Sigmoid colon (tissue), 7 donors: Measurements from ENCODE around the gene MT1X. TPM values are rescaled to one million over a fixed set of nuclear protein-coding genes. Genes with fewer than 3 reads are reported as not detected.
A peak's percentile ranks its signal among the peaks of the same experiment; 100 is the strongest.
"Not testable (repeated sequence)": the region's sequence is repeated elsewhere in the genome, so short reads cannot be mapped to it uniquely, and the experiment has no call there.

Source experiments
- DNase-seq: peaks from one replicate; pipeline ENCODE4 v3.0.0-alpha.2; 2019
- H3K27ac ChIP-seq, 4 donors: fragments of 200-600 bp; sonication (generic); one replicate each; pipeline ENCODE4 v1.5.1; 2016 to 2019; ENCODE audit warnings: mild to moderate bottlenecking in 1 of 4
- H3K27me3 ChIP-seq, 3 donors: fragments of 200-600 bp; sonication (generic); one replicate each; pipeline ENCODE4 v1.5.1; 2019; ENCODE audit warnings: mild to moderate bottlenecking in 1 of 3
- H3K36me3 ChIP-seq, 4 donors: fragments of 200-600 bp; sonication (generic); one replicate each; pipeline ENCODE4 v1.5.1; 2016 to 2019
- H3K4me1 ChIP-seq, 4 donors: fragments of 200-600 bp; sonication (generic); one replicate each; pipeline ENCODE4 v1.5.1; 2017 to 2019
- H3K4me3 ChIP-seq, 4 donors: fragments of 200-600 bp; sonication (generic); one replicate each; pipeline ENCODE4 v1.5.1; 2017 to 2019; ENCODE audit warnings: mild to moderate bottlenecking in 2 of 4, moderate library complexity in 1 of 4
- H3K9me3 ChIP-seq, 4 donors: fragments of 200-600 bp in 3 of 4; sonication (generic) in 3 of 4; one replicate each; pipeline versions ENCODE4 v1.5.1 to v1.6.1; 2013 to 2019
- EP300 ChIP-seq, 4 donors: sonication (generic); formaldehyde crosslinking; IDR thresholded peaks; one replicate each; pipeline ENCODE4 v1.6.1; 2017; ENCODE audit warnings: antibody characterized with exemption in 4 of 4
- POLR2A ChIP-seq, 2 donors: fragments of 450-650 bp; IDR thresholded peaks; one replicate each; pipeline ENCODE4 v1.6.1; 2016; ENCODE audit warnings: antibody characterized with exemption in 2 of 2, mild to moderate bottlenecking in 2 of 2, moderate library complexity in 2 of 2
- POLR2AphosphoS5 ChIP-seq, 4 donors: sonication (generic); formaldehyde crosslinking; IDR thresholded peaks; one replicate each; pipeline ENCODE4 v1.6.1; 2017; ENCODE audit warnings: antibody characterized with exemption in 4 of 4
- WGBS, 2 donors: extraction: QIAGEN DNeasy Blood & Tissue Kit; methylation state at CpG; one replicate each; pipeline ENCODE4 v1.1.7; 2013; 5-methylcytosine and 5-hydroxymethylcytosine counted together
- intact Hi-C: fragments of 100-400 bp; cut with DNase I; formaldehyde crosslinking; loops from one replicate; pipeline ENCODE4 v1.15.1; 2023
- polyA plus RNA-seq, 3 donors: library from polyadenylated mRNA; stranded (reverse); fragments of 200-250 nt; gene quantifications; one replicate each; pipeline ENCODE4 v1.2.3, GENCODE V29; 2013
- total RNA-seq, 4 donors: library from RNA; depleted of rRNA; stranded (reverse); fragments of >200 nt; gene quantifications; one replicate each; pipeline ENCODE4 v1.1.0, GENCODE V29; 2016
- TF ChIP-seq, protein P1 (sequence below), 4 experiments: fragments of 450-650 bp in 3 of 4; fragments of 200-600 bp in 1 of 4; IDR thresholded peaks; one replicate each; pipeline ENCODE4 v1.5.1; 2016 to 2019; ENCODE audit warnings: antibody characterized with exemption in 4 of 4, mild to moderate bottlenecking in 3 of 4, moderate library complexity in 2 of 4
- donor health status: healthy with polysubstance abuse.
- donor health status: Bipolar disorder and iron deficiency.
- donor health status: healthy.

Gene MT1X
- total and polyA plus RNA-seq, 7 donors, result 90.3 to 1,592 (median 414) TPM

DNA sequence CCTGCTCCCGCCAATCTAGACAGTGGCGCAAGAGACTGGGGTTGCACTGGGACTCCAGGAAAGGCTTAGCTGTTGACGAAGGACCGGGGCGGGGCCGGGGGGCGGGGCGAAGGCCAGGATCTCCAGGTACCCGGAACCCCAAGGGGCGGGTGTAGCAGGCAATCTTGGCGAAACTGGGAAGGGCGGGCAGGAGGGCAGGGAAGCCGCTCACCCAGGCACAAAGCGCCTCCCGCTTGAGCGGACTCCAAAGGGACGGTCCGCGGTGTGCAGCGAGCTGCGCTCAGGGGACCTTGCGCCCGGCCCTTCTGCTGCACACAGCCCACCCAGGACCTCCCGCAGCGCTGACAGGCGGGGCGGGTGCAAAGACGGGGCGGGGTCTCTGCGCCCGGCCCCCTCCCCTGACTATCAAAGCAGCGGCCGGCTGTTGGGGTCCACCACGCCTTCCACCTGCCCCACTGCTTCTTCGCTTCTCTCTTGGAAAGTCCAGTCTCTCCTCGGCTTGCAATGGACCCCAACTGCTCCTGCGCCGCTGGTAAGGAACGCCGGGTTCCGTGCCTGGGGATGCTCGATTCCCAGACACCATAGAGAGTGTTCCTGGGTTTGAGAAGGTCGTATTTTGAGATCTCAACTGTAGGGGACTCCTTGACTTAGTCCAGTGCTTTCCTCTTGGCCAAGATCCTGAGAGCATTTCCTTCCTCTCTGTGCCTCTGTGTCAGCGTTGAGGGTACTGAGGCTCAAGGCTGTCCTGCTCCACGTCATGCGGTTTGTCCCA lies 24.5 kb upstream of the MT1X start, which contains the start of gene MT1F:
MT1F (plus strand) TSS at position 405 of the 772 bp plus-strand sequence; CDS start at position 505, 100 bp downstream.
- Histone ChIP-seq H3K4me1 (peaks cover 0 to 19% (median 11%) of the 10 kb centered on the region in 4 donors), H3K36me3 (no peaks in the 10 kb centered on the region), H3K4me3 (peak within 1 kb of the TSS; percentile 34 to 50 (median 40)), H3K9me3 (no peaks in the 10 kb centered on the region), H3K27ac (peak within 1 kb of the TSS in 2 of 4 donors; percentile 45 to 49), H3K27me3 (peaks cover under 1 to 61% (median 23%) of the 10 kb centered on the region in 3 donors)
- intact Hi-C loops, result no loop called here
- TF ChIP-seq POLR2AphosphoS5 (IDR thresholded peaks at IDR 0.05), result peak in 2 of 4 donors; percentile 20 to 35
- peak in 1 of 2 donors; percentile 50 for TF ChIP-seq POLR2A (IDR thresholded peaks at IDR 0.05)
- TF ChIP-seq EP300 (IDR thresholded peaks at IDR 0.05), result no peak
- TF ChIP-seq, protein P1, sequence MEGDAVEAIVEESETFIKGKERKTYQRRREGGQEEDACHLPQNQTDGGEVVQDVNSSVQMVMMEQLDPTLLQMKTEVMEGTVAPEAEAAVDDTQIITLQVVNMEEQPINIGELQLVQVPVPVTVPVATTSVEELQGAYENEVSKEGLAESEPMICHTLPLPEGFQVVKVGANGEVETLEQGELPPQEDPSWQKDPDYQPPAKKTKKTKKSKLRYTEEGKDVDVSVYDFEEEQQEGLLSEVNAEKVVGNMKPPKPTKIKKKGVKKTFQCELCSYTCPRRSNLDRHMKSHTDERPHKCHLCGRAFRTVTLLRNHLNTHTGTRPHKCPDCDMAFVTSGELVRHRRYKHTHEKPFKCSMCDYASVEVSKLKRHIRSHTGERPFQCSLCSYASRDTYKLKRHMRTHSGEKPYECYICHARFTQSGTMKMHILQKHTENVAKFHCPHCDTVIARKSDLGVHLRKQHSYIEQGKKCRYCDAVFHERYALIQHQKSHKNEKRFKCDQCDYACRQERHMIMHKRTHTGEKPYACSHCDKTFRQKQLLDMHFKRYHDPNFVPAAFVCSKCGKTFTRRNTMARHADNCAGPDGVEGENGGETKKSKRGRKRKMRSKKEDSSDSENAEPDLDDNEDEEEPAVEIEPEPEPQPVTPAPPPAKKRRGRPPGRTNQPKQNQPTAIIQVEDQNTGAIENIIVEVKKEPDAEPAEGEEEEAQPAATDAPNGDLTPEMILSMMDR (IDR thresholded peaks at IDR 0.05), result no peak
- DNase-seq, result peak; percentile 85
- 1% methylated on average over 46 of the region's 46 CpGs for WGBS, 2 donors

DNA sequence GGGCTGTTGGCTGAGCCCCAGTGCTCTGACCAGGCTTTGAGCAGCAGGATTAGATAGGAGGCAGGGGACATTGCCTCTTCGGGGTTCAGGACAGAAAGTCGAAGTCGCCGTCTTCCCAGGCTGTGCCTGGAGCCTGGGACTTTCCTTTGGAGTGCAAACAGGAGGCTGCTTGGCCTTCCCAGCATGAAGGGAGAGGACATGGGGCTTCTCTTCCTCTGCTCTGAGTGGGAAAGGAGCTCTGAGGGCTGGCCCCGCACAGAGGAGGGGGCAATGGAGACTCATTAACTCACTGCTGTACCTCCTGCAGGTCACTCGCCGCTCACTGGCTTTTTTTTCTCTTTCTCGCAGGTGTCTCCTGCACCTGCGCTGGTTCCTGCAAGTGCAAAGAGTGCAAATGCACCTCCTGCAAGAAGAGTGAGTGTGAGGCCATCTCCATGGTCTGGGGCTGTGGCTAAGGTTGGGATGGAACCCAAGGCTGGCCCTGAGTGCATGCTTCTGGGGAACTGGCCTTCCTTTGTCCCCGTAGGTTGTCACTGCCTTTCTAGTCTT lies 23.9 kb upstream of the MT1X start:
- TF ChIP-seq EP300 (IDR thresholded peaks at IDR 0.05) (no peak), POLR2AphosphoS5 (IDR thresholded peaks at IDR 0.05) (no peak), POLR2A (IDR thresholded peaks at IDR 0.05) (no peak)
- TF ChIP-seq, protein P1 (IDR thresholded peaks at IDR 0.05), result no peak
- Histone ChIP-seq H3K4me1 (peaks cover 0 to 24% (median 16%) of the 10 kb centered on the region in 4 donors), H3K27me3 (peaks cover 5 to 68% (median 30%) of the 10 kb centered on the region in 3 donors), H3K27ac (peak overlapping the region in 1 of 4 donors; percentile 49), H3K9me3 (no peaks in the 10 kb centered on the region), H3K36me3 (no peaks in the 10 kb centered on the region), H3K4me3 (peak overlapping the region in 2 of 4 donors; percentile 44 to 50)
- intact Hi-C loops, result no loop called here
- WGBS, 2 donors, result 16 to 29% methylated on average over 10 of the region's 10 CpGs
- no peak for DNase-seq

DNA sequence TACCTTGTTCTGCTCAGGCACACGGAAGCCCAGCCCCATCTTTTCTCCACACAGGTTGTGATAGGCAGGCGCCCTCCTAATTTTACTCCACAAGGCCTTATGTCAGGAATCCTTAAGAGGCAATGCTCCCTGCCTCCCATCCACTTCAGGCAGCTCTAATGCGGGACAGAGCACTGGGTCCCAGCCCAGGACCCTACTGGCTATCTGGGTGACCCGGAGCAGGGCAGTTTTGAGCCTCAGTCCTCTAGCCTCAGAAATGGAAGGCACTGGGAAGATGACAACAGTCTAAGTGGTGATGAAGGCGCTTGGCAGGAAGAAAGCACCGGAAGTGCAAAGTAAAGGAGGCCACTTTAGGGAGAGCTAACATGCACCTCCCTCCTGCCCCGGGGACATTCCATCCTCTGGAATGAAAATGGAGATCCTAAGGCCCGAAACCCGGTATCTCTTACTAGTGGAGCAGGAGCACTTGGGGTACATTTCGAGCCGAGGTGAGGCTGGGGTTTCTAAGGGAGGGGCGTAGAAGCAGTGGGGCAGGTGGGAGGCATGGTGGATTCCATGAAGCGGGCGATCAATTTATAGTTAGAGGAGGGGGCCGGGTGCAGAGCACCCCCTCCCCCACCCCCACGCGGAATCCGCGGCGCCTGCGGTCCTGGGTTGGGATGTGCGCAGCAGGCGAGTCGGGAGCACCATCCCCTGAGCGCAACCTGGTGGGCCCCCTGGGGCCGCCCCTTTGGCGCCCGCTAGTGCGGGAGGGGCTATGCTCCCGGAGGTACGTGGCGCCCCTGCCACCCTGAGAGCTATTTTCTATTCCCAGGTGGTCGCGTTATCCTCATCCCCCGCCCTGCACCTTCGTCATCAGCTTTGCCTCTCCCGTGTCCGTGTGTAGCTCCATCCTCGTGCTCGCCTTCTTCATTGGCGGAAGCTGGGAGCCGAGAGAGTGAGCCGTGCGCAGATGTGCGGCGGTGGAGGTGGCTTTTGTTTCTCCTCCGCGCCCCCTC lies 19.6 kb upstream of the MT1X start:
- H3K27ac ChIP-seq, result no peak overlapping the region
- no peak for DNase-seq
- H3K27me3 ChIP-seq, result peaks cover 14 to 99% (median 62%) of the 10 kb centered on the region in 3 donors
- 20 to 43% methylated on average over 48 of the region's 48 CpGs for WGBS, 2 donors
- no peak overlapping the region for H3K4me3 ChIP-seq
- peaks cover 0 to 20% (median 13%) of the 10 kb centered on the region in 4 donors for H3K4me1 ChIP-seq
- TF ChIP-seq, protein P1 (IDR thresholded peaks at IDR 0.05), result no peak
- TF ChIP-seq POLR2A (IDR thresholded peaks at IDR 0.05) (no peak), EP300 (IDR thresholded peaks at IDR 0.05) (no peak), POLR2AphosphoS5 (IDR thresholded peaks at IDR 0.05) (no peak)
- intact Hi-C loops, result no loop called here
- H3K36me3 ChIP-seq, result no peaks in the 10 kb centered on the region
- no peaks in the 10 kb centered on the region for H3K9me3 ChIP-seq

DNA sequence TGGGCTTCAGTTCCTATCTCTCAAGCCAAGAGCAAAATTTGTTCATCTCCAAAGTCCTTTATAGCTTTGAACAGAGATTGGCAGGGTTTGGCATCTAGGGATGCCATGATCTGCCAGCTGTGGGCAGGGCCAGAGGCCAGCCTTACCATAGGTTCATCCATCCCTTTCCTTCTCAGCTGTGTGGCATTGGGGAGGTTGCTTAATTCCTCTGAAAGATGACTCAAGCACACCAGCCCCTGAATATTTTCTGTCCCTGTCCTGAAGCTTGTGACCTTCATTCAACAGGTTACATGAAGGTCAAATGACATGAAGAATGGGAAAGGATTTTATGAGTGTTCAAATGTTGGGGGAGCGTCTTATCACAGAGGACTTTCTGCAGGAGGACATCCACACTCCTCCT lies 17.8 kb upstream of the MT1X start:
- Histone ChIP-seq H3K9me3 (no peaks in the 10 kb centered on the region), H3K27ac (no peak overlapping the region), H3K27me3 (peaks cover 14 to 99% (median 69%) of the 10 kb centered on the region in 3 donors), H3K36me3 (no peaks in the 10 kb centered on the region), H3K4me3 (no peak overlapping the region), H3K4me1 (peaks cover 0 to 19% (median 17%) of the 10 kb centered on the region in 4 donors)
- TF ChIP-seq POLR2A (IDR thresholded peaks at IDR 0.05) (no peak), POLR2AphosphoS5 (IDR thresholded peaks at IDR 0.05) (no peak), EP300 (IDR thresholded peaks at IDR 0.05) (no peak)
- TF ChIP-seq, protein P1 (IDR thresholded peaks at IDR 0.05), result no peak
- DNase-seq, result no peak
- intact Hi-C loops, result no loop called here
- 95 to 96% methylated on average over 1 of the region's 1 CpG for WGBS, 2 donors

DNA sequence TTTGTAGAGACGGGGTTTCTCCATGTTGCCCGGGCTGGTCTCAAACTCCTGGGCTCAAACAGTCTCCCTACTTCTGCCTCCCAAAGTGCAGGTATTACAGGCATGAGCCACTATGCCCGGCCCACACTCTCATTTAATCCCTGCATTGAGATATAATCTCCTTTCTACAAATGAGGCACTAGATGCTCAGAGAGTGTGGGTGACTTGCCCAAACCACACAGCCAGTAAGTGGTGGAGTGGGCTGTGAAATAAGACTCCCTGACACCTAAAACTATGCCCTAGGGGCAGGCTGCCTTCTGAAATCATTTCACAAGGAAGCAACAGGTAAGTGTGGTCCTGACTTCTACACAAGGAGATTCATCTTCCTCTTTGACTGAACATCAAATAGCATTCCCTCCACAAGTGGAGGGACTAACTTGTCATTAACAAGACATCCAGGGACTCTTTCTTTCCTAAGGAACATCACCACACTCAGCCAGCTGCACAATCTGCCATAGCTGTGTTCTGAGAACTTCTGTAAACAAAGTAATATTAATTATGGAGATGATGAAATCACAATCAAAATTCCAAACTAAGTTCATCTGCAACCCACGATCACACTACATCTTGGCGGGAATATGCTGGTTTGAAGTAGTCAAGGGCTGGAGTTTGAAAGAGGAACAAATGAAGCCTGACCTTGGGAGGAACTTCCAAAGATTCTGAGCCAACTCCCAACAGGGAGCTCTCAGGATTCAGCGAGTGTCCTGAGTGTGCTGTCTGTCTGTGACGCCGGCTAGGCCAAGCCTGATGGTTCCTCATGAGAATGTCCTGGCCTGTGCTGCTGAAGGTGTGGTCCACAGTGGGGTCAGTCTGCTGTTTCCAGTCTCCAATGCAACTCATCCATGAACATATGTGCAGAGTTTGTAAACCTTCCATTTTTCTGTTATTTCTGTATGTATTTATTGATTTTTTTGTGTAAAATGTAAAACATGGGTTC lies 16.7 kb upstream of the MT1X start:
- intact Hi-C loops, H3K9me3 ChIP-seq, DNase-seq, H3K27ac ChIP-seq, H3K4me3 ChIP-seq, H3K36me3 ChIP-seq: not testable (repeated sequence)
- 77 to 79% methylated on average over 8 of the region's 8 CpGs for WGBS, 2 donors
- Histone ChIP-seq H3K4me1 (peaks cover 0 to 24% (median 18%) of the 10 kb centered on the region in 4 donors), H3K27me3 (peaks cover 14 to 99% (median 73%) of the 10 kb centered on the region in 3 donors)
